Stimulated activated CD8-positive, alpha-beta memory T cell treated with anti-CD3 and anti-CD28 coated beads, Interleukin-2, amount 100 ng/mL, for 48 hours (primary cell): ENCODE results near the gene JADE2.
"Not testable (repeated sequence)": the region's sequence is repeated elsewhere in the genome, so short reads cannot be mapped to it uniquely, and the experiment has no call there.

Source experiments
- DNase-seq, 2 donors: peaks; one replicate each; pipeline ENCODE4 v3.0.0-alpha.2; 2020; ENCODE audit warnings: low read depth in 2 of 2

Gene JADE2

DNA sequence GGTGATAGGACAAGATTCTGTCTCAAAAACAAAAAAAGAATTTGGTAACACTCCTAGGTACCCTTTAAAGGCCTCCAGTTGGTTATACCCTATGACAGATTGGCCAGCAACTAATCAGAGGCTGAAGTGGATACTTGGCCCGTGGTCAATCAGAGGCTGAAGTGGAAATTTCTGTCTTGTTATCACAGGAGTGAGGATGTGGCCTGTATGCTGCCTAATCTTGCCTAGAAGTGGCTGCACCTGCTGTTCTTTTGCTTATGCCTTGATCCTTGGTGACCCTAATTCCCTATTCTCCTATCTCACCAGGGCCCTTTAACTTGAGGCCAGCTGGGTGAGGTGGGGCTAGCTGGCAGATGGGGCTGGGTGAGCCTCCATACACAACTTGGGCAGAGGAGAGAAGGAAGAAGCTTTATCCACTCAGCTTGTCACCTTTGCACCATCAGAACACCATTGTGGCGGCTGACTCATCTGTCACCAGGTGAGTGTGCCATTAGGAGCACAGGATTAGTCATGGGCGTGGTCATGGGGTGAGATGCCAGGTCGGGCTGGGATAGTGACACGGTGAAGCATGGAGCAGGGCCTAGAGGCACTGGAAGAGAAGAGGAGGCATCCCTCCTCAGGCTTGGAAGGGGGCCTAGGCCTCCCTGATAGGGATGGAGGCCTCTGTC lies 65.7 kb downstream of the JADE2 start:
- DNase-seq: peak; percentile 9 to 63

DNA sequence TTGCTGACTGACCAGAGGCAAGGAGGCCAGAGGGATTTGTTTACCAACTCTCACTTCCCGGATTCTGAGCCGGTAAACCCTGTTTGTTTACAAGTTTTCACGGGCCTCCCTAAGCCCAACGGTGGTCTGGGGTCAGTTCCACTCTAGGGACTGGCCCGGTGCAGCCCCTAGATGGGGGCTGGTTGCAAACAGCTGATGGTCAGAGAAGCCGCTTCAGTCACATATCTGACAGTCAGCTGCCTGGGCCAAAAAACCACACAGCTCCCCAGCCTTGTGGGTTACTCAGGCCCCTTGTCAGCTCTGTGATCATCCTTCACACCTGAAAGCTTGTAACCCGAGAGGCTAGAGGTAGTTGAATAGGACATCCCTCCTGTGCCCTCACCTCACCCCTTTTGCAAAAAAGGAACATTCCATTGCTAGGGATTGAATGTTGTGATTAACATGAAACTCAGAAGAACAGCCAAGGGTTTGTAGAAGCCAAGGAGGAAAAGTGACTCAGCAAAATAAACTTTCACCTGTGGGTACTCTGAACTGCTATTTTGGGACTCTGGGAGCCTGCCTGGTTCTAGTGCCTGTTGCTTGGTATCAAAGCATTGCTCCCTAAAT lies 66.8 kb downstream of the JADE2 start:
- DNase-seq: no peak

DNA sequence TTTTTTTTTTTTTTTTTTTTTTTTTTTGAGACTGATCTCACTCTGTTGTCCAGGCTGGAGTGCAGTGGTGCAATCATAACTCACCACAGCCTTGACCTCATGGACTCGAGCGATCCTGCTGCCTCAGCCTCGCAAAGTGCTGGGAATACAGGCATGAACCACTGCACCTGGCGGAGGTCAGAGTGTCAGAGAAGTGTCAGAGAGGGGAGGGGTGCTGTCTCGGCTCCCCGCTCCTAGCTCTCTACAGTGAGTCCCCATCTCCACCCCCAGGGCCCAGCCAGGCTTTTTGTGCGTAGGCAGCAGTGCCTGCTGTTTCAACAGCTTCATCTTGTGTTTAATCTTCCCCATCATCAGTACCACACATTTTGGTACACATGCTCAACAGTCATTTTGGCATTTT lies 68.9 kb downstream of the JADE2 start:
- no peak for DNase-seq

DNA sequence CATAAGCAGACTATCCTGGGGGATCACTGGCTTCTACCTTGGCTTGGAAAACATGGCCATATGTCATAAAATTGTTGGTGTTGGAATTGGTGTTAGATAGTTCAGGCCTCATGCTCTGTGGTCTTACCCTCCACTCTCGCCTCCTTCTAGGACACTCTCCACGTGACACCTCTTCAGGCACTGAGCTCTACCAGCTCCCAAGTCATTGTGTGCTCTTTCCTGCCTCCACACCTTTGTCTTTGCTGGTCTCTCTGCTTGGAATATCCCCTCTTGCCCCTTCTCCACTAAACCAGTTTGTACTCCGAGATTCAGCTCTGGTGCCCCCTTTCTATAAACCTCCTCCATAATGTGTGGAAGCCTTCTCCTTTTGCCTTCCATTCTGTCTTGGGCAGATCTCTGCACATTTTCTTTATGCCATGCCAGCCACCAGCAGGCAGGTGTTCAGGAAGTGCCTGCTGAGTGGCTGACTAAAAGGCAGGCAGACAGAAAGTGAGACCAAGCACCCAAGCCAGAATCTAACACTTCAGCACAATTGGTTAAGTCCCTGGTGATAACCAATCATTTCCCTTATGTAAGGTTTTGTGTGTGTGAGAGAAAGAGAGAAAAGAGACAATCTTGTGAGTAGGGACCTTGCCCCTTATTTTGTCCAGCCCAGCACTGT lies 69.5 kb downstream of the JADE2 start:
- no peak for DNase-seq

DNA sequence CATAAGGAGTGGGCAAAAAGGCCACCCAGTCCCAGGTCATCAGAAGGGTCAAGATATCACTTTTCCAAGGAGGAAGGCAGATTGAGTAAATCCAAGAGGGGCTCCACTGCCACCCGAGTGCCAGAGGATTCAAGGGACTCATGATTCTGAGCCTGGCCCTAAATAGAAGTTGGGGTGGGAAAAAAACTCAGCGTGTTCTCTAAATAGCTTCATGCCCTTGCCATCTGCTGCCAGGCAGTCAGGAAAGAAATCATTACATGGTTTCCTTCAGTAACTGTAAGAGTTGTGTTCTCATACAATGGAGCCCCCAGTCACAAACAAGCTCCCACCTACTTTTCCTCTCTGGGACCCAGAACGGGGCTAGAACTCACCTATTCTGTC lies 70.0 kb downstream of the JADE2 start:
- DNase-seq: no peak

DNA sequence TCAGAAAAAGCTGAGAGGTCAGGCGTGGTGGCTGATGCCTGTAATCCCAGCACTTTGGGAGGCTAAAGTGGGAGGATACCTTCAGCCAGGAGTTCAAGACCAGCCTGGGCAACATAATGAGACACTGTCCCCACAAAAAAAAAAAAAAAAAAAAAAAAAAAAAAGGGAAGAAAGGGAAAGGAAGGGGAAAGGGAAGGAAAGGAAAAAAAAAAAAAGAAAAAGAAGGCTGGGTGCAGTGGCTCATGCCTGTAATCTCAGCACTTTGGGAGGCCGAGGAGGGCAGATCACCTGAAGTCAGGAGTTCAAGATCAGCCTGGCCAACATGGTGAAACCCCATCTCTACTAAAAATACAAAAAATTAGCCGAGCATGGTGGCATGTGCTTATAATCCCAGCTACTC lies 74.3 kb downstream of the JADE2 start:
- not testable (repeated sequence) for DNase-seq

DNA sequence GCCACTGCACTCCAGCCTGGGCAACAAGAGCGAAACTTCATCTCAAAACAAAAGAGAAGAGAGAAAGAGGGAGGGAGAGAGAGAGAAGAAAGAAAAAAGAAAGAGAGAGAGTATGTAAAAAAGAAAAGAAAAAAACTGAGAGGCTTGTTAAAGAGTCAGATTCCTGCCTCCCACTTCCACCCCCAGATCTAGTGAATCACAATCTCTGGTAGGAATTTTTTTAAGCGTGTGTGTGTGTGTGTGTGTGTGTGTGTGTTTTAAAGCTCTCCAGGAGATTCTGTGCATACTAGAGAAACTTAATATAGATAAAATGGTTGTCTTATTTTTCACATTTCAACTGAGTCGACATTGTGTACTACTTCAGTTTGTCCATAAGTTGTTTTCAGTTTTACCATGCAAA lies 75.1 kb downstream of the JADE2 start:
- DNase-seq: no peak

DNA sequence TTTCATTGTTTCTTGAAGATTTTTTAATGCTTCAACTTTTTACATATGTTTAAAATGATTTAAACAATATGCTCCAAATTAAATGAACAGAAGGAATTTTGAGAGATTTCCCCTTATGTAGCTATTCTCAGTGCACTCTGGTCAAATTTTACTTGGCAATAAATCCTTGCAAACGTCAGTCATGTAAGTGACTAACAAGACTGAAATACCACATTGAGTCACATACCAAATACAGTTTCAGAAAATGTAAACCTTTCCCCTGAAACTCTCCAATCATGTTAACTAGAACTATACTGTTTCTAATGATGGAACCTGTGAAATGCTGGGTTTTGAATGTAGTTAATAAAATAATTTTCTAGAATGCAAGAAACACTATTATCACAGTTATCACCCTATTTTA lies 77.6 kb downstream of the JADE2 start:
- DNase-seq: no peak

DNA sequence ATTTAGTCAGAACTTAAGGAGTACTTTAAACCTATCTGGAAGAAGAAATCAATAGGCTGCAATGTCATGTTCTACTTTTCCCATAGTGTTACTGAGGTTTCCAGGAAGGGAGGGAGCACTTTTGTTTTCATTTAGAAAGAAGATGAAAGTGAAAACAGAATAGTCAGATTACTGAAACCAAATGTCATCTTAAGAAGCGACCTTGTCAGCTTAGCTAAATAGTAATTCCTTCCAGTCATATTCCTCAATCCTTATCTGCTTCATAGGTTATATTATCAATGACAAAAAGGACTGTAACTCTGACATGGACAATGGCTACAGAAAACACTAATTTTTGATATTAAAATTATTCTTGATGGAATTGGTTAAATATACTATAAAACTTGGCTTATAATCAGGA lies 79.4 kb downstream of the JADE2 start:
- no peak for DNase-seq

DNA sequence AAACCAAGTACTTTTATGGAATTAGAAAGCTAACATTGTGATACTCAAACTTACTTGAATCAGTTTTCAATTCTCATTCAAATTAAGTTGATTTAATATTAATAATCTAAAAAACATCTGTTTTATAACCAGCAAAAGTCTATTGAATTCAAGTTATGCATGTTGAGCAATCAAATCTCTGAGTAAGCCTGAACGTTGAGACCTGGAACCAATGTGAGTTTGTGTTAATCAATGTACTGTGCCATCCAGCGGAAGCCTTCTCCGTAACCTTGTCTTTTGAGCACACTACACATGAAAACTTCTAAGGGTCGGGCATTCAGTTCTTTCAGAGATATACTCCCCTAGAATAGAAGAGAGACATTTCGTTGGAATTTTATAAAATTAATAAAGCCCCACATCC lies 81.3 kb downstream of the JADE2 start:
- DNase-seq: no peak

DNA sequence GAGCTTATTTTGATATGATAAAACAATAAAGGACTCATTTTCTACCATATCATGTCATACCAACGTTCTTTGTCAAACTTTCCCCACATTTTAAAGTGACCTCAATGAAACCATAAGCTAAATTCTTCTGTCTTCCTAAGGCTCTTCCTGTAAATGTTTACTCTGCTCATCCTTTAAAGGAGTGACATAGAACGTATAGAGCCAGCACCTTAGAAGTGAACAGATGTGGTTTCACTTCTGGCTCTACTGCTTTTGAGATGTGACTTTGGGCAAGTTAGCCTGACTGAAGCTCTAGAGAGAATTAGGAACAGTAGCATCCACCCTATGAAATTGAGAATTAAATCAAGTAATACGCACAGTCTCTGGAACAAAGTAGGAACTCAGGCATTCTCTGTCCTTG lies 83.1 kb downstream of the JADE2 start:
- DNase-seq: no peak

DNA sequence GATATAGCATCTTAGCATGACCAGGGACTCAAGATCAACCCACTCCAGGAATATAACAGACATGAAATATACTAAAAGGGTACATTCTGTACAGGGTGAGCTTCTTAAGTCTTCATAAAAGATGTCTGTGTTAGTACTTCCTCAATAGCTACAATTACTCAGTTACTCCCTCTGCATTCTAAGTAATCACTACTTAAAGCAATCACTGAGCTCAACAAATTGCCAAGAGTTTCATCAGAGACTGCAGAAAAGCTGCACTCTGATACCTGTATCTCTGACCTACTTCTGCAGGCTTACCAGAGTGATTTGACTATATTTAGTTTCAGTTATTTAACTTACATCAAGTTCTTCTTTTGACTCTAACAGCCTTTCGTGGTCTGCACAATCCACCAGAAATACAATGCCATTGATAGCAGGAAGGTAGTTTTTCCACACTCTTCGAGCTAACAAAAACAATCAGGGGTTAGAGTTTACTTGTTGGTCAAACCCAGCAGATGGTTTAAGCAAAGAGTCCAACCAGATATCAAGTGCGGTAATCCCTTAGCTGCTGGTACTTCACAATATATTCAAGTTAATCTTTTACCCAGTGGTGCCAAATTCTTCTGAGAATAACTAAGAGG lies 83.9 kb downstream of the JADE2 start:
- DNase-seq: no peak

DNA sequence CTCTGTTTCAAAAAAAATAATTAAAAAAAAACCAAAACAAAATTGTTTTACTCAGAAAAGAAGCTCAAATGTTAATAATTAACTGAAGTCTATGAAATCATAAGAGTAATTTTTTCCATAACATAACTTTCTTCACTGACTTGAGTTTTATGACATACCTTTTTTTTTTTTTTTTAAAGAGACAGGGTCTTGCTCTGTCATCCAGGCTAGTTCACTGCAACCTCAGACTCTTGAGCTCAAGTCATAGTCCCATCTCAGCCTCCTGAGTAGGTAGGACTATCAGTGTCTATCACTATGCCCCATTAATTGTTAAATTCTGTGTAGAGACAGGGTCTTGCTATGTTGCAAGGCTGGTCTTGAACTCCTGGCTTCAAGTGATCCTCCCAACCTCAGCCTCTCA lies 85.3 kb downstream of the JADE2 start:
- DNase-seq: no peak

DNA sequence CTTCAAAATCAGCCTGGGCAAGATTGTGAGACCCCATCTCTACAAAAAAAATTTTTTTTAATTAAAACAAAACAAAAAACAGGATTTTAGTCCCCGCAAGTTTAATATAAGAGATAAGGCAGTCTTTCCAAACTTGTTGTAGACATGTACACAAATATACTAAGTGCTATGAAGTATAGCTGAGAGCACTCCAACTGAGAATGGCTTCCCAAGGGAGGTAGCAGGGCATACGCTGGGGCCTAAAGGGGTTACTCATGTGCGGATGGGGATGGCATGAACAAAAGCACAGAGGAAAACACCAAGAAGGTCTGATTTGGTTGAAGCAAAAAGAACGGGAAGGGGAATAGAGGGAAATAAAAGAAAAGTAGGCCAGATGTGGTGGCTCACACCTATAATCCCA lies 86.0 kb downstream of the JADE2 start:
- no peak for DNase-seq

DNA sequence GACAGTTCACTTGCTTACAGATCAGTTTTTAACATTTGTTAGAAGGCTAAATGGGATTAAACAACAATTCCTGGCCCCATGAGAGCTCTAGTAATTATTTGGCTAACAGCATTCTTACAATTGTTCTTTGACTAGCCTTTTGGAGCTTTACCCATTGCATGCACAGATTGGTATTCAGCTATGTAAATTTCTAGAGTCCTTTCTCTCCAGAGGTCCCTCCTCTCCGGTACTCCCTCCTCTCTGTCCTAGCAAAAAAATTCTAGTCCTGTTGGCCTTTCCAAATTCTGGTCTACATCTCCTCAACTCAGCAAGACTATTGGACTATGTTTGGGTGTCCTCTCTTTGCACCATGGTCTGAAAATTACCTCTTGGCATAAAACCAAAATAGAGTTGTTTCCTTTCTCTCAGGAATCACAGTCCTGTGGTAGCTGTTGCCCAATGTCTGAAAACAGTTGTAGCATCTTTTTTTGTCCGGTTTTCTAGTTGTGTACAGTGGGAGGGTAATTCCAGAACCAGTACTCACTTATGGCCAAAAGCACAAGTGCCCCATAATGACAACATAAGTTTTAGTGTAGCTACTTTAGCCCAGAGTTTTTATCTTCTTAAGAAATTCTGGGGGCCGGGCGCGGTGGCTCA lies 89.1 kb downstream of the JADE2 start:
- no peak for DNase-seq

DNA sequence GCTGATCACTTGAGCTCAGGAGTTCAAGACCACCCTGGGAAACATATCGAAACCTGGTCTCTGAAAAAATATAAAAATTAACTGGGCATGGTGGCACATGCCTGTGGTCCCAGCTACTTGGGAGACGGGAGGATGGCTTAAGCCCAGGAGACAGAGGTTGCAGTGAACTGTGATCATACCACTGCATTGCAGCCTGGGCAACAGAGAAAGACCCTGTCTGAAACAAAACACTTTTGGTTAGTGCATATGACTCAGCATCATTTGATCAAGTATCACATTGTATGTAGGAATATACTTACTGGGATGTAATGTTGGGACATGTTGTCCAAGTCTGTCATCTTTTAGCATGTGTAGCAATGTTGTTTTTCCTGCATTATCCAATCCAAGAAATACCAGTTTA lies 95.2 kb downstream of the JADE2 start:
- DNase-seq: no peak

DNA sequence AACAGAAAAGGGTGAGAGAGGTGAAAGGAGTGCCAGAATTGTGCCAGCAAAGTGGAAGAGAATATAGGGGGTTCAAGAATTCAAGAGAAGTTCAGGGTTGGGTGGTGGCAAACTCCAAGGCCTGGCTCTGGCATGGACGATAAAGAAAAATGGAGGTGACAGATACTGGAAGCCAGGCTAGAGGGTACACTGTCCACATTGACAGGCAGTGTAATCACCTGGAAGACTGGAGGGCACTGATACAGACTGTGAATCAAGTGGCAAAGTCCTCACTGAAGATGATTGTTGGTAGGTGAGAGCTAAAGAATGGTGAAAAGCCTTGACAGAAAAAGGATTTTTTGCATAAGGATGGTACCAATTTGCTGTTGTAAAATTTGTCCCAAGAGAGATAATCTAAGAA lies 100.1 kb downstream of the JADE2 start:
- no peak for DNase-seq

DNA sequence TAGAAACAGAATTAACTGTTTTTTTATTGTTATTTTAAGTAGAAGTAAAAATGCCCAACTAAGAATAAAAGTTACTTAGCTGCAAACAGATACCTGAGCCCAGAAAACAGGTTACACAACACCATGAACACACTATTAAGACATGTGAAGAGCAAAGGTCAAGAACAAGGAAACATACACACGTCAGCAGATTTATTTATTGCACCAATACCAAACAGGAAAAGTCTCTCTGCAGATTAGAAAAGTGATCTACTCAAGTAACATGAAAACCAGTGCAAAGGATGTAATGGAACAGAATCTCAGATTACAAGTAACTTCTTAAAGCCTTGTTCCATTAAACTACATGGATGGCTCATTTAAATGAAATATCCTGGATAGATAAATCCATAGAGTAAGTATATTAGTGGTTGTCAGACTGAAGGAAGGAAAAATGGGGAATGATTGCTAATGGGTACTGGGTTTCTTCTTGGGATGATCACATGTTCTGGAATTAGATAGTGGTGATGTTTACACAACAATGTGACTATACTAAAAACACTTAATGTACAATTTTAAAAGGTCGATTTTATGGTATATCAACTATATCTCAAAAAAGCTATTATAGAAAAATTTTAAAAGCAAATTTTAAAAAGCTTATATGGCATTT lies 101.0 kb downstream of the JADE2 start:
- DNase-seq: no peak
